Right forelimb (tissue), 1 donor: ENCODE results near the gene HS3ST6.
"Not testable (repeated sequence)": the region's sequence is repeated elsewhere in the genome, so short reads cannot be mapped to it uniquely, and the experiment has no call there.

Source experiments
- DNase-seq: peaks from one replicate; pipeline ENCODE4 v3.0.0-alpha.2; 2018

The HS3ST6 gene

GRCh38 chr16:1946495-1947368 lies 28.5 kb upstream of the HS3ST6 start:
- DNase-seq: no peak

GRCh38 chr16:1945559-1946391 lies 27.6 kb upstream of the HS3ST6 start:
- DNase-seq: no peak

GRCh38 chr16:1944612-1945199 lies 26.5 kb upstream of the HS3ST6 start:
- no peak for DNase-seq

GRCh38 chr16:1942810-1943726 lies 24.9 kb upstream of the HS3ST6 start, which contains the start of gene MSRB1:
Gene MSRB1 (minus strand): TSS chr16:1943199. CDS start chr16:1943156, 43 bp downstream.
- peak; percentile 98 for DNase-seq

- DNase-seq: no peak
These were observed 24.0 kb upstream of the HS3ST6 start for GRCh38 chr16:1942047-1942809.

GRCh38 chr16:1941162-1942046 lies 23.2 kb upstream of the HS3ST6 start:
- DNase-seq: no peak

- no peak for DNase-seq
These were observed 22.3 kb upstream of the HS3ST6 start for GRCh38 chr16:1940273-1941161.

- not testable (repeated sequence) for DNase-seq
These were observed 21.6 kb upstream of the HS3ST6 start for GRCh38 chr16:1939833-1940232.

- DNase-seq: no peak
These were observed 20.7 kb upstream of the HS3ST6 start for GRCh38 chr16:1938910-1939309.

GRCh38 chr16:1938316-1938715 lies 20.1 kb upstream of the HS3ST6 start:
- no peak for DNase-seq

- DNase-seq: no peak
These were observed 18.8 kb upstream of the HS3ST6 start for GRCh38 chr16:1936945-1937479.

GRCh38 chr16:1933097-1933661 lies 15.0 kb upstream of the HS3ST6 start:
- no peak for DNase-seq

GRCh38 chr16:1932050-1933028 lies 14.1 kb upstream of the HS3ST6 start:
- DNase-seq: no peak

GRCh38 chr16:1930338-1930720 lies 12.1 kb upstream of the HS3ST6 start:
- DNase-seq: no peak

GRCh38 chr16:1929578-1930337 lies 11.5 kb upstream of the HS3ST6 start:
- DNase-seq: peak; percentile 95

GRCh38 chr16:1929105-1929504 lies 10.9 kb upstream of the HS3ST6 start:
- no peak for DNase-seq

- DNase-seq: no peak
These were observed 8.1 kb upstream of the HS3ST6 start for GRCh38 chr16:1926271-1926670.
